PC-9 (cell line): Measurements from ENCODE around the gene CDH16. TPM values are rescaled to one million over a fixed set of nuclear protein-coding genes. Genes with fewer than 3 reads are reported as not detected.

Source experiments
- Bru-seq: library from RNA; stranded (reverse); fragments of 400-500 nt; gene quantifications from one replicate; lab custom pipeline; 2021; lab: Mats Ljungman, UMichigan
- BruChase-seq, 2 experiments: library from RNA; stranded (reverse); fragments of 400-500 nt; gene quantifications; one replicate each; lab custom pipeline; 2021; lab: Mats Ljungman, UMichigan
- BruUV-seq: library from RNA; stranded (reverse); fragments of 400-500 nt; replicated peaks from 2 replicates; lab custom pipeline; 2021; lab: Mats Ljungman, UMichigan
- CTCF ChIA-PET: fragments of 300-600 bp; sonication (Branson Sonifier 250); formaldehyde crosslinking; loops from one replicate; lab custom pipeline; 2022; ENCODE audit warnings: antibody characterized with exemption; lab: Charles Lee
- POLR2A ChIA-PET: fragments of 300-600 bp; sonication (Branson Sonifier 250); formaldehyde crosslinking; loops from one replicate; lab custom pipeline; 2022; ENCODE audit warnings: antibody characterized with exemption; ENCODE audit not compliant: unreplicated experiment; lab: Charles Lee
- DNase-seq, 2 experiments: peaks; one replicate each; pipeline versions ENCODE4 v3.0.0 to v3.0.0-alpha.2; 2015 to 2022; ENCODE audit warnings: mixed read lengths in 1 of 2
- H2AFZ ChIP-seq: fragments of 200-600 bp; sonication (generic); 2 replicates; pipeline ENCODE4 v1.8.1; 2017; ENCODE audit warnings: antibody characterized with exemption
- H3F3A ChIP-seq: fragments of 200-600 bp; sonication (generic); 2 replicates; pipeline ENCODE4 v1.8.1; 2017; ENCODE audit warnings: antibody characterized with exemption, mild to moderate bottlenecking, low read depth; ENCODE audit not compliant: insufficient read depth
- H3K27ac ChIP-seq: fragments of 200-600 bp; sonication (generic); 2 replicates; pipeline ENCODE4 v1.6.1; 2016; ENCODE audit warnings: mixed run types
- H3K27me3 ChIP-seq: fragments of 200-600 bp; sonication (generic); 2 replicates; pipeline ENCODE4 v1.6.1; 2016; ENCODE audit warnings: low read depth, mixed run types; ENCODE audit not compliant: insufficient read depth
- H3K36me3 ChIP-seq: fragments of 200-600 bp; sonication (generic); 2 replicates; pipeline ENCODE4 v1.6.1; 2016; ENCODE audit warnings: low read depth, mixed run types
- H3K4me1 ChIP-seq: fragments of 200-600 bp; sonication (generic); replicated peaks from 2 replicates; pipeline ENCODE4 v1.6.1; 2016; ENCODE audit warnings: mixed run types; ENCODE audit not compliant: insufficient read depth
- H3K4me2 ChIP-seq: fragments of 200-600 bp; sonication (generic); 2 replicates; pipeline ENCODE4 v1.6.1; 2017; ENCODE audit warnings: mixed run types
- H3K4me3 ChIP-seq: fragments of 200-600 bp; sonication (generic); 2 replicates; pipeline ENCODE4 v1.6.1; 2016; ENCODE audit warnings: mixed run types
- H3K79me2 ChIP-seq: fragments of 200-600 bp; sonication (generic); 2 replicates; pipeline ENCODE4 v1.6.1; 2017; ENCODE audit warnings: low read depth, mixed run types
- H3K9me2 ChIP-seq: fragments of 200-600 bp; sonication (generic); 2 replicates; pipeline ENCODE4 v1.8.1; 2017; ENCODE audit warnings: mild to moderate bottlenecking; ENCODE audit not compliant: insufficient read depth
- H3K9me3 ChIP-seq: fragments of 200-600 bp; sonication (generic); 2 replicates; pipeline ENCODE4 v1.8.1; 2016; ENCODE audit warnings: low read depth; ENCODE audit not compliant: insufficient read depth
- H4K20me1 ChIP-seq: fragments of 200-600 bp; sonication (generic); 2 replicates; pipeline ENCODE4 v1.8.1; 2017; ENCODE audit not compliant: insufficient read depth
- CTCF ChIP-seq: fragments of 200-600 bp; sonication (generic); conservative IDR thresholded peaks from 2 replicates; pipeline ENCODE4 v1.6.1; 2017; ENCODE audit warnings: mixed run types, antibody characterized with exemption, mild to moderate bottlenecking, moderate library complexity
- EZH2 ChIP-seq: fragments of 200-600 bp; sonication (generic); IDR thresholded peaks from 2 replicates; pipeline ENCODE4 v1.8.0; 2017; ENCODE audit warnings: antibody characterized with exemption, low read depth
- intact Hi-C: fragments of 100-400 bp; cut with micrococcal nuclease; formaldehyde crosslinking; loops from one replicate; pipeline ENCODE4 v1.10.0; 2022; ENCODE audit not compliant: unreplicated experiment
- long read RNA-seq: library from polyadenylated mRNA; stranded (forward); transcript quantifications from one replicate; pipeline ENCODE4 v2.0.0, GENCODE V29; 2022
- total RNA-seq: library from RNA; stranded (reverse); gene quantifications from 2 replicates; pipeline ENCODE4 v1.2.3, GENCODE V29; 2021

The CDH16 gene
- total RNA-seq, result not detected in 2 replicates
- Bru-seq, nascent RNA, result not detected
- not detected for BruChase-seq, experiment 1, labeled RNA remaining after a 2-hour chase
- not detected for BruChase-seq, experiment 2, labeled RNA remaining after a 6-hour chase
- long read RNA-seq, partial matches to known transcripts, result 0 of 1 reads
- long read RNA-seq, other reads (novel, unspliced or antisense), result 1 of 1 reads

- H3K9me2 ChIP-seq, result no peaks in the 10 kb centered on the region
- H3K9me3 ChIP-seq, result no peaks in the 10 kb centered on the region
- CTCF ChIA-PET, result interaction anchor here (0.6 to 1.2 kb wide), 2 partner anchors 45 to 415 kb away, joined by 3 to 11 read pairs; no protein-coding TSS in a partner anchor
- H2AFZ ChIP-seq, result no peak within 1 kb of the TSS
- BruUV-seq, result no TSS peak
- H3K27me3 ChIP-seq, result no peaks in the 10 kb centered on the region
- no peaks in the 10 kb centered on the region for H3K79me2 ChIP-seq
- H3K4me3 ChIP-seq, result no peak within 1 kb of the TSS
- H3K27ac ChIP-seq, result no peak within 1 kb of the TSS
- H4K20me1 ChIP-seq, result no peaks in the 10 kb centered on the region
- DNase-seq, result no peak
- TF ChIP-seq CTCF (no peak), EZH2 (no peak)
- POLR2A ChIA-PET, result no interaction called here
- no peaks in the 10 kb centered on the region for H3F3A ChIP-seq
- H3K36me3 ChIP-seq, result no peaks in the 10 kb centered on the region
- H3K4me2 ChIP-seq, result no peak within 1 kb of the TSS
- no peaks in the 10 kb centered on the region for H3K4me1 ChIP-seq
- intact Hi-C loops, result no loop called here
These were observed at the start of gene CDH16 for GRCh38 chr16:66918803-66919568. CDH16 (minus strand) TSS chr16:66918885; CDS start chr16:66918065, 820 bp downstream.

GRCh38 chr16:66964049-66964448 is 45.4 kb upstream of the CDH16 start:
- Histone ChIP-seq H3K9me3 (no peaks in the 10 kb centered on the region), H3K4me2 (no peak overlapping the region), H3K79me2 (no peaks in the 10 kb centered on the region), H4K20me1 (no peaks in the 10 kb centered on the region), H3K4me3 (no peak overlapping the region), H3K4me1 (no peaks in the 10 kb centered on the region), H3K27ac (no peak overlapping the region), H3K9me2 (no peaks in the 10 kb centered on the region), H3F3A (0 out of 2 replicates have a peak, but pooled peaks cover 3% of the 10 kb centered on the region), H3K27me3 (no peaks in the 10 kb centered on the region), H3K36me3 (no peaks in the 10 kb centered on the region), H2AFZ (no peak overlapping the region)
- intact Hi-C loops, result no loop called here
- no peak for DNase-seq
- ChIA-PET POLR2A (no interaction called here), CTCF (no interaction called here)
- no TSS peak for BruUV-seq
- TF ChIP-seq CTCF, result no peak
- no peak for TF ChIP-seq EZH2

GRCh38 chr16:66961914-66962313 is 43.2 kb upstream of the CDH16 start:
- H3K4me2 ChIP-seq, result no peak overlapping the region
- H3K4me3 ChIP-seq, result no peak overlapping the region
- no peak overlapping the region for H2AFZ ChIP-seq
- no peaks in the 10 kb centered on the region for H3K36me3 ChIP-seq
- intact Hi-C loops, result no loop called here
- H3K27me3 ChIP-seq, result no peaks in the 10 kb centered on the region
- no peak for DNase-seq
- no peaks in the 10 kb centered on the region for H4K20me1 ChIP-seq
- POLR2A ChIA-PET, result interaction anchor here (0.5 to 0.8 kb wide), 2 partner anchors 307 to 359 kb away, joined by 6 to 24 read pairs; no protein-coding TSS in a partner anchor
- H3F3A ChIP-seq, result no peaks in the 10 kb centered on the region
- H3K9me3 ChIP-seq, result no peaks in the 10 kb centered on the region
- TF ChIP-seq CTCF (no peak), EZH2 (no peak)
- H3K79me2 ChIP-seq, result no peaks in the 10 kb centered on the region
- BruUV-seq, result no TSS peak
- no peaks in the 10 kb centered on the region for H3K9me2 ChIP-seq
- no peak overlapping the region for H3K27ac ChIP-seq
- no peaks in the 10 kb centered on the region for H3K4me1 ChIP-seq
- CTCF ChIA-PET, result no interaction called here
